ENCODE results near the gene ERCC6L2. TPM values are rescaled to one million over a fixed set of nuclear protein-coding genes. Genes with fewer than 3 reads are reported as not detected.

The ERCC6L2 gene
- total and polyA plus RNA-seq, 8 donors: 28.0 to 58.6 (median 53.3) TPM

GRCh38 chr9:95831810-95832209, 43.7 kb upstream of the ERCC6L2 start:
- Histone ChIP-seq H3K36me3 (no peaks in the 10 kb centered on the region), H3K4me1 (no peaks in the 10 kb centered on the region), H3K27ac (no peak overlapping the region), H3K27me3 (no peaks in the 10 kb centered on the region), H3K4me3 (no peak overlapping the region), H3K9me3 (no peaks in the 10 kb centered on the region)
- no peak for TF ChIP-seq CTCF (IDR thresholded peaks at IDR 0.05)
- DNase-seq (no peak), ATAC-seq (no peak)
- intact Hi-C loops (cut with DNase I): no loop called here

- no peaks in the 10 kb centered on the region for H3K27me3 ChIP-seq
- H3K4me1 ChIP-seq: no peaks in the 10 kb centered on the region
- no peaks in the 10 kb centered on the region for H3K36me3 ChIP-seq
- DNase-seq (no peak), ATAC-seq (no peak)
- no peaks in the 10 kb centered on the region for H3K9me3 ChIP-seq
- H3K27ac ChIP-seq: no peak overlapping the region
- H3K4me3 ChIP-seq: no peak overlapping the region
- intact Hi-C loops (cut with DNase I): no loop called here
- TF ChIP-seq CTCF (IDR thresholded peaks at IDR 0.05): no peak
Observed at GRCh38 chr9:95833546-95834178, 41.8 kb upstream of the ERCC6L2 start.

- no peak for TF ChIP-seq CTCF (IDR thresholded peaks at IDR 0.05)
- intact Hi-C loops (cut with DNase I): no loop called here
- DNase-seq: peak in 1 of 4 donors; percentile 26
- H3K36me3 ChIP-seq: no peaks in the 10 kb centered on the region
- H3K4me1 ChIP-seq: no peaks in the 10 kb centered on the region
- no peaks in the 10 kb centered on the region for H3K9me3 ChIP-seq
- H3K4me3 ChIP-seq: no peak overlapping the region
- no peak for ATAC-seq
- no peaks in the 10 kb centered on the region for H3K27me3 ChIP-seq
- H3K27ac ChIP-seq: no peak overlapping the region
Observed at GRCh38 chr9:95834281-95834907, 41.1 kb upstream of the ERCC6L2 start.

GRCh38 chr9:95835393-95835792, 40.1 kb upstream of the ERCC6L2 start:
- no peaks in the 10 kb centered on the region for H3K4me1 ChIP-seq
- H3K4me3 ChIP-seq: no peak overlapping the region
- H3K27ac ChIP-seq: no peak overlapping the region
- ATAC-seq (no peak), DNase-seq (no peak)
- no peak for TF ChIP-seq CTCF (IDR thresholded peaks at IDR 0.05)
- intact Hi-C loops (cut with DNase I): no loop called here
- no peaks in the 10 kb centered on the region for H3K9me3 ChIP-seq
- H3K27me3 ChIP-seq: no peaks in the 10 kb centered on the region
- H3K36me3 ChIP-seq: no peaks in the 10 kb centered on the region

- no peaks in the 10 kb centered on the region for H3K9me3 ChIP-seq
- no peak for TF ChIP-seq CTCF (IDR thresholded peaks at IDR 0.05)
- H3K36me3 ChIP-seq: no peaks in the 10 kb centered on the region
- no peak for DNase-seq
- intact Hi-C loops (cut with DNase I): no loop called here
- no peak overlapping the region for H3K27ac ChIP-seq
- ATAC-seq: no peak
- no peaks in the 10 kb centered on the region for H3K4me1 ChIP-seq
- H3K4me3 ChIP-seq: no peak overlapping the region
- no peaks in the 10 kb centered on the region for H3K27me3 ChIP-seq
Observed at GRCh38 chr9:95836072-95836471, 39.4 kb upstream of the ERCC6L2 start.
